Astrocyte (in vitro differentiated cells and primary cell): ENCODE data around the gene DAZL. TPM values are rescaled to one million over a fixed set of nuclear protein-coding genes. Genes with fewer than 3 reads are reported as not detected.

ENCODE experiments used
- DNase-seq: peaks from one replicate; pipeline ENCODE4 v3.0.0-alpha.2; 2010; ENCODE audit warnings: low read depth
- FAIRE-seq: peaks from 2 replicates; lab custom pipeline; 2011; peaks lifted over from hg19 to GRCh38; lab: Jason Lieb, UNC
- H2AFZ ChIP-seq: 2 replicates; pipeline ENCODE4 v1.6.0; 2012; ENCODE audit warnings: low read depth, low read length, inconsistent platforms
- H3K27ac ChIP-seq: 2 replicates; pipeline ENCODE4 v1.5.1; 2011; ENCODE audit warnings: low read depth, low read length, inconsistent platforms
- H3K27me3 ChIP-seq: 2 replicates; pipeline ENCODE4 v1.6.0; 2011; ENCODE audit warnings: low read length, inconsistent platforms; ENCODE audit not compliant: insufficient read depth
- H3K36me3 ChIP-seq: 2 replicates; pipeline ENCODE4 v1.5.1; 2011; ENCODE audit warnings: low read length, inconsistent platforms; ENCODE audit not compliant: insufficient read depth
- H3K4me1 ChIP-seq: 2 replicates; pipeline ENCODE4 v1.5.1; 2011; ENCODE audit warnings: low read length, inconsistent platforms; ENCODE audit not compliant: insufficient read depth
- H3K4me2 ChIP-seq: 2 replicates; pipeline ENCODE4 v1.6.0; 2012; ENCODE audit warnings: low read length, inconsistent platforms
- H3K4me3 ChIP-seq: 2 replicates; pipeline ENCODE4 v1.5.1; 2011; ENCODE audit warnings: low read depth, mild to moderate bottlenecking, low read length, inconsistent platforms; ENCODE audit not compliant: insufficient read depth
- H3K79me2 ChIP-seq: 2 replicates; pipeline ENCODE4 v1.6.0; 2012; ENCODE audit warnings: mild to moderate bottlenecking, low read length, inconsistent platforms; ENCODE audit not compliant: insufficient read depth
- H3K9ac ChIP-seq: 2 replicates; pipeline ENCODE4 v1.6.0; 2012; ENCODE audit warnings: mild to moderate bottlenecking, low read length, inconsistent platforms
- H3K9me3 ChIP-seq: 2 replicates; pipeline ENCODE4 v1.5.1; 2012; ENCODE audit warnings: low read depth, mild to moderate bottlenecking, low read length, inconsistent platforms; ENCODE audit not compliant: insufficient read depth
- H4K20me1 ChIP-seq: 2 replicates; pipeline ENCODE4 v1.6.0; 2012; ENCODE audit warnings: low read length, inconsistent platforms; ENCODE audit not compliant: insufficient read depth
- H3K27ac Mint-ChIP-seq: one replicate; pipeline ENCODE4 v1.8.0; 2021; ENCODE audit warnings: mild to moderate bottlenecking, mixed read lengths; ENCODE audit not compliant: unreplicated experiment
- H3K27me3 Mint-ChIP-seq: one replicate; pipeline ENCODE4 v1.8.0; 2021; ENCODE audit warnings: low read depth, mixed read lengths; ENCODE audit not compliant: unreplicated experiment
- H3K36me3 Mint-ChIP-seq: one replicate; pipeline ENCODE4 v1.8.0; 2021; ENCODE audit warnings: low read depth, mixed read lengths; ENCODE audit not compliant: unreplicated experiment
- H3K4me1 Mint-ChIP-seq: one replicate; pipeline ENCODE4 v1.8.0; 2021; ENCODE audit warnings: low read depth, mixed read lengths; ENCODE audit not compliant: unreplicated experiment
- H3K4me3 Mint-ChIP-seq: one replicate; pipeline ENCODE4 v1.8.0; 2021; ENCODE audit warnings: mild to moderate bottlenecking, moderate library complexity, mixed read lengths; ENCODE audit not compliant: unreplicated experiment
- H3K9me3 Mint-ChIP-seq: one replicate; pipeline ENCODE4 v1.8.0; 2021; ENCODE audit warnings: mild to moderate bottlenecking, mixed read lengths; ENCODE audit not compliant: unreplicated experiment
- CTCF ChIP-seq: IDR thresholded peaks from 2 replicates; pipeline ENCODE4 v1.5.1; 2011; ENCODE audit warnings: low read depth, mild to moderate bottlenecking, inconsistent platforms, low read length, moderate library complexity; ENCODE audit not compliant: insufficient read depth
- EZH2 ChIP-seq: IDR thresholded peaks from 2 replicates; pipeline ENCODE4 v1.6.1; 2012; ENCODE audit warnings: mild to moderate bottlenecking, low read length, inconsistent platforms; ENCODE audit not compliant: insufficient read depth
- total RNA-seq: library from RNA; stranded (reverse); gene quantifications from 2 replicates; pipeline ENCODE4 v1.2.1, GENCODE V29; 2021

The DAZL gene
- total RNA-seq, 1 donor from 2014 or later: not detected

- Mint-ChIP-seq H3K9me3 (peaks cover 2% of the 10 kb centered on the region), H3K4me1 (peaks cover 14% of the 10 kb centered on the region), H3K27me3 (peaks cover 10% of the 10 kb centered on the region), H3K4me3 (no peak overlapping the region), H3K36me3 (no peaks in the 10 kb centered on the region), H3K27ac (no peak overlapping the region)
- no peak for FAIRE-seq
- DNase-seq: no peak
- Histone ChIP-seq H3K4me3 (no peak overlapping the region), H3K79me2 (no peaks in the 10 kb centered on the region), H3K4me2 (no peak overlapping the region), H2AFZ (no peak overlapping the region), H4K20me1 (no peaks in the 10 kb centered on the region), H3K36me3 (no peaks in the 10 kb centered on the region), H3K9ac (no peak overlapping the region), H3K9me3 (no peaks in the 10 kb centered on the region), H3K27ac (no peak overlapping the region), H3K4me1 (peaks cover 6% of the 10 kb centered on the region), H3K27me3 (no peaks in the 10 kb centered on the region)
- no peak for TF ChIP-seq EZH2
- no peak for TF ChIP-seq CTCF
These were observed 57.5 kb downstream of the DAZL start for GRCh38 chr3:16547561-16548357.

DNA sequence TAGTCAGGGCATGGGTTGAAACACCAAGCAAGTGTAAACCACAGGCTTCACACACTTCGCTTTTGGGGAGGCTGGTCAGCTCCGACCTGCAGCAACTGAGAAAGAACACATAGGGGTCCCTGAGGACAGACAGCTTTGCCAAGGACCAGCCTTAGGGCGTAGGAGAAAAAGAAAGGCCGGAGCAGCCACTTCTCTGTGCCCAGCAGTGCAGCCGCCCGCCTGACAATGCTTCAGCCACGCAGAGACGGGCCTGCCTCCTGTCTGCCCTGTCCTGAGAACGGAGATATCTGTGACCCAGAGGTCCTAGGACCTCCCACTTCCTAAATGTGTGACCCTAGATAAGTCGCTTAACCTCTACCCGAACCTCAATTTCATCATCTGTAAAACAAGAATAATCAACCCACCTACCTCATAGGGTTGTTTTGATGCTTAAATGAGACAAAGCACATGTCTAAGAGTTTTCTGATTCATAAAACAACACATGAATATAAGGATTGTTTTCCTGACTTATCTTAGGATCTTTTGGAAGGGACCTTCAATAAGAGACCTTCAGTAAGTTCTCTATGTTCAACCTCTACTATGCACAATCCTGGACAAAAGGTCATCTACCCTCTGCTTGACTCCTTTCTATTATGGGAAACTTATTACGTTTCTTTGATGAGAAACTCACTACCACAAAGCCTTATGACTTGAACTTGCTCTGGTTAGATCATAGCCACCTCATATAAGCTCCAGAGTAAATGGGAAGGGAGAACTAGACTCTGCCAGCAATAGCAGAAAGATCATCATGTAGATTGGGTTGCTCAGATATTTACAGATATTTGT lies 58.8 kb downstream of the DAZL start:
- FAIRE-seq (no peak), DNase-seq (no peak)
- TF ChIP-seq EZH2 (no peak), CTCF (no peak)
- Histone ChIP-seq H3K4me1 (peaks cover 6% of the 10 kb centered on the region), H3K4me3 (no peak overlapping the region), H2AFZ (no peak overlapping the region), H4K20me1 (no peaks in the 10 kb centered on the region), H3K27ac (no peak overlapping the region), H3K36me3 (no peaks in the 10 kb centered on the region), H3K79me2 (no peaks in the 10 kb centered on the region), H3K9me3 (no peaks in the 10 kb centered on the region), H3K4me2 (no peak overlapping the region), H3K27me3 (peaks cover under 1% of the 10 kb centered on the region), H3K9ac (no peak overlapping the region)
- H3K4me3 Mint-ChIP-seq: no peak overlapping the region
- peaks cover 10% of the 10 kb centered on the region for H3K27me3 Mint-ChIP-seq
- H3K9me3 Mint-ChIP-seq: peaks cover 2% of the 10 kb centered on the region
- H3K36me3 Mint-ChIP-seq: no peaks in the 10 kb centered on the region
- H3K4me1 Mint-ChIP-seq: peaks cover 14% of the 10 kb centered on the region
- H3K27ac Mint-ChIP-seq: no peak overlapping the region
